ENCODE measurements around the gene TRIM28.

The TRIM28 gene

DNA sequence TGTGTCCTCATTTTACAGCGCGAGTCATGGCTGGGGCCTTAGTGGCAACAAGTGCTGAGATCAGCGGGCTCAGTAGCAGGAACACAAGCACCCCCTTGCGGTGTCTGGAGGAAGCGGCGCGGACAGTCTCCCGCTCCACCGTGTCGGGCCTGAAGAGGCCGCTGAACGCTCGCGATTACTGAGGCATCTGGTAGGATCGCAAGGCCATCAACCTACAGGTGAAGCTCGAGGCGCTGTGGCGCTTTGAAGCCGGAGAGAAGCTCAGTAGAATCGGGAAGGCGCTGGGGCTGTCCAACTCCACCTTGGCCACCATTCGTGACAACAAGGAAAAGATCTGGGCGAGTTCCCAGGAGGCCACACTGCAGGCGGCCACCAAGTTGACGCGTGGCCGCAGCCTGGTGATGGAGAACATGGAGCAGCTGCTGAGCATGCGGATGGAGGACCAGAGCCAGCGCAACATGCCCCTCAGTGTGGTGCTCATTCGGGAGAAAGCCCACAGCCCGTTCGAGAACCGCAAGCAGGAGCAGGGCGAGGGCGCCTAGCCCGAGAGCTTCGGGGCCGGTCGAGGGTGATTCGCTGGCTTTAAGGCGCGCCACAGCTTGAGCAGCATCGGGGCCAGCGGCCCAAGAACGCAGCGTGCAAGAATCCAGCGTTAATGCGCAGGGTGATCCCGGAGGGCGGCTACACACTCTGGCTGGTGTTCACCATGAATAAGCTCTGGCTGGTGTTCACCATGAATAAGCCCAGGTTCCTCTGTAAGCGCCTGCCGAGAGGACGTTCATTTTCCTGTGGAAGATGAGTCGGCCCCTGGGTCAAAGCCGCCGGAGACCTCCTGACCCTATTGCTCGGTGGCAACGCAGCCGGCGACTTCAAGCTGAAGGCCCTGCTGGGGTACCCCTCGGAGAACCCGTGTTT, 37.6 kb downstream of the TRIM28 start:
- no peak for DNase-seq

DNA sequence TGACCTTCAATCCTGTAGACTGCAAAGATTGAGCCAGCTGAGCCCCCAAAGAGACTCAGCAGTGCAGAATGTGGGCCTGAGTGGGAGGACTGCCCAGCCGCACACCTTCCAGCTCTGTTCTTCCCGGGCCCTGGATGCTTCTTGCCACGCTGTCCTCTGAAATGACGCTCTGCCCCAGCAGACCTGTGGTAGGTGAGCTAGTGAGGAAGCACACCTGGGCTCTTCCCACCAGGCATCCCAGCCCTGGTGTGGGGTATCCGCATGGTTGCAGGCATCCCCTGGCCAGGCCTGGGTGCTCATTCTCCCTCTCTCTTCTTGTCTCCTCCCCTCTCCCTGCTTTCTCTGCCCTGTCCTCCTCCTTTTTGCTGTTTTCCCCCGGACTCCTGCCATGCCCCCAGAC, 39.1 kb downstream of the TRIM28 start:
- DNase-seq, result no peak

DNA sequence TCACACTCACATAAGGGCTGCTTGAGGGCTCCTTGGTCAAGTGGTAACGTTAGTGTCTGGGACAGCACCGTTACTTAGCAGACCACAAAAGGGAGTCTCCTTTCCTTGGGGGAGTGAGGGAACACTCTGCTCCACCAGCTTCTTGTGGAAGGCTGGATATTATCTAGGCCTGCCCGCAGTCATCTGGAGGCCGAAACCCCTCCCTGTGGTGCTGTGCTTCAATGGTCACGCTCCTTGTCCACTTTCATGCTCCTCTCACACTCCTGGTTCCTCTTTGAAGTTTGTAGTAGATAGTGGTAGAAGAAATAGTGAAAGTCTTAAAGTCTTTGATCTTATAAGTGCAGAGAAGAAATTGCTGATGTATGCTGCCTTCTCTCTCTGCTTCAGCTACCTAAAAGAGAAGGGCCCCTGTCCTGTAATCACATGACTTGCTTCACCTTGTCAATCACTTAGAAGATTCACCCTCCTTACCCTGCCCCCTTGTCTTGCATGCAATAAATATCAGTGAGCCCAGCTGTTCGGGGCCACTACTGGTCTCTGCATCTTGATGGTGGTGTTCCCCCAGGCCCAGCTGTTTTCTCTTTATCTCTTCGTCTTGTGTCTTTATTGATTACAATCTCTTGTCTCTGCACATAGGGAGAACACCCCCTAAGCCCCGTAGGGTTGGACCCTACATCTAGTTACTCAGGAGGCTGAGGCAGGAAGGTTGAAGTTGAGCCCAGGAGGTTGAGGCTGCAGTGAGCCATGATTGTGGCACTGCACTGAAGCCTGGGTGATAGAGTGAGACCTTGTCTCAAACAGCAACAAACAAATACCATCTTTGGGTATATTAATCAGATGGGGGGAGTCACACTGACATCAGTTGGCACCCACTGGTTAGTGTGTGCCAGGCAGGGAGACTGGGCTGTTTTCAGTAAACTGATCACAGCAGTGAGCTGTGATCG, 40.9 kb downstream of the TRIM28 start:
- no peak for DNase-seq

DNA sequence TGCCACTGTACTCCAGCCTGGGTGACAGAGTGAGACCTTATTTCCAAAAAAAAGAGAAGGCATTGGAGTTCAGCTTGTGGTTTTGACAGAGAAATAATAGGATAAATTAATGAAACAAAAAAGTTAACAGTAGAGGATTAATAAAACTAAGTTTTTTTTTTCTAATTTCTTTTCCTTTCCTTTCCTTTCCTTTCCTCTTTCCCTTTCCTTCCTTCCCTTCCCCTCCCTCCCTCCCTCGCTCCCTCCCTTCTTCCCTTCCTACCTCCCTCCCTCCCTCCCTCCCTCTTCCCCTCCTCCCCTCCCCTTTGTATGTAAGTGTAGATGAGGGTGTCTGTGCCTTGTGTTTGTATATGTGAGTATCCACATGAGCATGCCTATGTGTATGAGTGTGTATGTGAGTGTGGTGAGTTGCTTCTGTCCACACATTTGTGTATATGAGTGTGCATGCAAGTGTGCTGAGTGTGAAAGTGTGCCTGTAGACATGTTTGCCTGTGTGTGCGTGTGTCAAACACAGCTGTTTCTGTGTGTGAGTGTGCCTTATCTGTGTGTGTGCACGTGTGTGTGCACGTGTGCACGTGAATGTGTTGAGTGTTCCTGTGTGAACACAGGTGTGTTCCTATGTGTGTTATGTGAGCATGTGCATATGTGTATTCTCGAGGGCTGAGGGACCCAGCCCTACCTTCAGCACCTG, 41.7 kb downstream of the TRIM28 start:
- no peak for DNase-seq

DNA sequence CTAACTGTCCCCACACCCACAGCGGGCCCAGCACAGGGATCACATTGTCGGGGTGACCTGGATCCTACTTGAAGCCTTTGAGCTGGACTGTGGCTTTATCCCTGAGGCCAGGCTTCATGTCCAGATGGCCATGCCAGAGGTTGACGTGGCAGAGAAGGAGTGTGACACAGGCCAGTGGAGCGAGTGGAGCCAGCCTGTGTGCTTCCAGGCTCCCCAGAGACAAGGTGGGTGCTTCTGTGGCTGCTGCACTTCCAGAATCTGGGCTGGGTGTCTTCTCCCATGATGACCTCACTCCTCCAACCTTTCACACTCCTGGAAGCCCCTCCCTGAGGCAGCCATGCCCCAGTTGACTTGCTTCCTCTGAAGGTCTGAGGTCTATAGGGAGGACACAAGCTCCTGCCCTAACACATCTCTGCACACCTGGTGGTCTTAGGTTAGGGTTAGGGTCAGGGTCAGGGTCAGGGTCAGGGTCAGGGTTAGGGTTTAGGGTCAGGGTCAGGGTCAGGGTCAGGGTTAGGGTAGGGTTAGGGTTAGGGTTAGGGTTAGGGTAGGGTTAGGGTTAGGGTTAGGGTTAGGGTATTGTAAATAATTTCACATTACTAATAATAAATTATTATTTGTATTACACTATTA, 42.4 kb downstream of the TRIM28 start:
- no peak for DNase-seq

Data from Kasumi-1 (cell line).